ENCODE results near the gene CCDC57.
A peak's percentile ranks its signal among the peaks of the same experiment; 100 is the strongest.
"Not testable (repeated sequence)": the region's sequence is repeated elsewhere in the genome, so short reads cannot be mapped to it uniquely, and the experiment has no call there.

The CCDC57 gene

DNA sequence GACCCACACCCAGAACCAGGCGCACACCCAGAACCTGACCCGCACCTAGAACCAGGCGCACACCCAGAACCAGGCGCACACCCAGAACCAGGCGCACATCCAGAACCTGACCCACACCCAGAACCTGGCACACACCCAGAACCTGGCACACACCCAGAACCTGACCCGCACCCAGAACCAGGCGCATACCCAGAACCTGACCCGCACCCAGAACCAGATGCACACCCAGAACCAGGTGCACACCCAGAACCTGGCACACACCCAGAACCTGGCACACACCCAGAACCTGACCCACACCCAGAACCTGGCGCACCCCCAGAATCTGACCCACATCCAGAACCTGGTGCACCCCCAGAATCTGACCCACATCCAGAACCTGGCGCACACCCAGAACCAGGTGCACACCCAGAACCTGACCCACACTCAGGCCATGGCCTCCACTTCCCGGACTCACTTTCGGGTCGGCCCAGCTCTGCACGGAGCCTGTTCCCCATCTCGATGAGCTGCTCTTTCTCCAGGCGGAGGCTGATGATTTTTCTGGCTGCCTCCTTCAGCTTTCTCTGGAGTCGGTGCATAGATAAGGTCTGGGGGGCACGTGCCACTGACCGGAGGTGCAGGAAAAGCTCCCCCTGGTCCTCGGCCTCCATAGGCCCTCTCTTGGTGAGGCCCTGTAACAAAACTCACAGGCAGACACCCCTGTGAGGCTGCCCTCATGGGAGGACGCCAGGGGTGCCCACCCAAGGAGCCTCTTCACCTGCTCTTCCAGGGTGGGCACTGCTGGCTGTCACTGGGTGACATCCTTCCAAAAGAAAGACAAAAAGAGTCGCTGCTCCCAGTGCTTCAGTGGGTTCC is 61.3 kb downstream of the CCDC57 start:
- no peak for DNase-seq

DNA sequence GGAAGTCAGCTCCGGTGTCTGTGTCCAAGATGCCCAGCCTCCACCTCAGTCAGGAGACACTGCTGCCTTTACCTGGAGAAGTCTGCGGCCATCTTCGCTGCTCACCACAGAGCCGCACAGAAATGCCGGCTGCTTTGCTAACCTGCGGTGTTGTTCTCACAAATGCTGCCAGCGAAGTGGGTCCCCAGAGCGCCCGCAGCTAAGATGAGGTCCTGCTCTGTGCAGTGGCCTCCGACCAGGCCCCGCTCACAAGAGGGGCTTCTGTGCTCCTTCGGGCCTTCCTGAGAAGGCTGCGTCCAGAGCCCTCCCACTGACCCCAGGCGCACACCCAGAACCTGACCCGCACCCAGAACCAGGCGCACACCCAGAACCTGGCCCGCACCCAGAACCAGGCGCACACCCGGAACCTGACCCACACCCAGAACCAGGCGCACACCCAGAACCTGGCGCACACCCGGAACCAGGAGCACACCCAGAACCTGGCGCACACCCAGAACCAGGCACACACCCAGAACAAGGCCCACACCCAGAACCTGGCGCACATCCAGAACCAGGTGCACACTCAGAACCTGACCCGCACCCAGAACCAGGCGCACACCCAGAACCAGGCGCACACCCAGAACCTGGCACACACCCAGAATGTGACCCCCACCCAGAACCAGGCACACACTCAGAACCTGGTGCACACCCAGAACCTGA is 63.1 kb downstream of the CCDC57 start:
- no peak for DNase-seq

DNA sequence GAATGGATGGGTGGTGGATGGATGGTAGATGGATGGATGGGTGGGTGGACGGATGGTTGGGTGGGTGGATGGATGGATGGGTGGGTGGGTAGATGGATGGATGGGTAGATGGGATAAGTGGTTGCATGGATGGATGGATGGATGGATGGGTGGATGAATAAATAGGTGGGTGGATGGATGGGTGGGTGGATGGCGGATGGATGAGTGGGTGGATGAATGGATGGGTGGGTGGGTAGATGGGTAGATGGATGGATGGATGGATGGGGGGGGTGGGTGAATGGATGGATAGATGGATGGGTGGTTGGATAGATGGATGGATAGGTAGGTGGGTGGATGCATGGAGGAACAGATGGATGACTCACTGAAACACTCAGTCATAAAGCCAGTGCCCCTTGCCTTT is 63.6 kb downstream of the CCDC57 start:
- no peak for DNase-seq

DNA sequence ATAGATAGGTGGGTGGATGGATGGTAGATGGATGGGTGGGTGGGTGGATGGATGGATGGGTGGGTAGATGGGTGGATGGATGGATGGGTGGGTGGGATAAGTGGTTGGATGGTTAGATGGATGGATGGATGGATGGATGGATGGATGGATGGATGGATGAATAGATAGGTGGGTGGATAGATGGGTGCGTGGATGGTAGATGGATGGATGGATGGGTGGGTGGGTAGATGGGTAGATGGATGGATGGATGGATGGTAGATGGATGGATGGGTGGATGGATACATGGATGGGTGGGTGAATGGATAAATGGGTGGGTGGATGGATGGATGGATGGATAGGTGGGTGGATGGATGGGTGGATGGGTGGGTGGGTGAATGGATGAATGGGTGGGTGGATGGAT is 64.6 kb downstream of the CCDC57 start:
- no peak for DNase-seq

DNA sequence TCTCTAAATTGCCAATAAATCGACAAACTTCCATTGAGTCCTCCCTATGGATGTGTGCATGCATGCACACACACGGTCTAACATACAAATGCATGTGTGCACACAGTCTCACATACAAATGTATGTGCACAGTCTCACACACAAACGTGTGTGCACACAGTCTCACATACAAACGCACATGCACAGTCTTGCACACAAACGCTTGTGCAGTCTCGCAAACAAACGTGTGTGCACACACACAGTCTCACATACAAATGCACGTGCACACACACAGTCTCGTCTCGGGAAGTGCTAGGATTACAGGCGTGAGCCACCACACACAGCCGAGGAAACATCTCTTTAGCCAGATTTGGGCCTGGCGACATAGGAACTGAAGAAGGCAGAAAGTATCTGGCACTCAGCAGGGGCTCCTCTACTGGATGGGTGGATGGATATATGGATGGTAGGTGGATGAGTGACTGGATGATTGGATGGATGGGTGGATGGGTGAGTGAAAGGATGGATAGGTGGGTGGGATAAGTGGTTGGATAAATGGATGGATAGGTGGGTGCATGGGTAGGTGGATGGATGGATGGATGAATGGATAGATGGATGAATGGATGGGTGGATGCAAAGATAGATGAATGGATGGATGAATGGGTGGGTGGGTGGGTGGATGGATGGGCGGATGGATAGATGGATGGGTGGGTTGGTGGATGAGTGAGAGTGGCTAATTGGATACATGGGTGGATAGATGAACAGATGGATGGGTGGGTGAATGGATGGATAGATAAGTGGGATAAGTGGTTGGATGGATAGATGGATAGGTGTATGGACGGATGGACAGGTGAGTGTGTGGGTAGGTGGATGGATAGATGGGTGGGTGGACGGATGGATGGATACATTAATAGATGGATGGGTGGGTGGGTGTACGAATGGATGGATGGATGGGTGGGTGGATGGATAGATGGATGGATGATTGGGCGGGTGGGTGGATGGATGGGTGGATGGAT is 65.7 kb downstream of the CCDC57 start:
- DNase-seq = no peak

DNA sequence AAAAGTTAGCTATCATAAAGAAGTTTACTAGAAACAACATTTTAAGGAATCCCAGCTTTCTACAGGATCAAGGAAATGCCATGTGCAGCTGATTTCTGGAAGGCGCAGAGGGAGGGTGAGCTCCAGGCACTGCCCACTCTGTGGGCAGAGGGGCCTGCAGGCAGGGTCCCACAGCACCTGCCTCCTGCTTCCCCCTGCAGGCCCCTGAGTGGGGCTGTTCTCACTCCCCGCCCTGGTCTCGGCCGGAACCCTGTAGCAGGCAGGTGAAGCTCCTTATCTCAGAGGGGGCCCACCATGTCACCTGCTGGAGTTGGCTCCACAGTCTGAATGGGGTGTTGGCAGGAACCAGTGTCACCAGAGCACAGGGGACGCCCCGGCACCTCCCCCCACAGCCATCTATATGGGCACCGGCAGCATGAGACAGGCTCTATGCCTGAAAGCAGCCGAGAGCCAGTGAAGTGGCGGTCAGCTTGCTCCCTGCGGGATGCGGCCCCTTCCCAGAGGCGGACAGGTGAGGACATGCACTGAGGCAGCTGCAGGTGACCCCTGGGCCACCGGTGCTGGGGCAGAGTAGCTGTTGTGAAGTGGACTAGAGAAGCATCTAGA is 67.0 kb downstream of the CCDC57 start:
- no peak for DNase-seq

DNA sequence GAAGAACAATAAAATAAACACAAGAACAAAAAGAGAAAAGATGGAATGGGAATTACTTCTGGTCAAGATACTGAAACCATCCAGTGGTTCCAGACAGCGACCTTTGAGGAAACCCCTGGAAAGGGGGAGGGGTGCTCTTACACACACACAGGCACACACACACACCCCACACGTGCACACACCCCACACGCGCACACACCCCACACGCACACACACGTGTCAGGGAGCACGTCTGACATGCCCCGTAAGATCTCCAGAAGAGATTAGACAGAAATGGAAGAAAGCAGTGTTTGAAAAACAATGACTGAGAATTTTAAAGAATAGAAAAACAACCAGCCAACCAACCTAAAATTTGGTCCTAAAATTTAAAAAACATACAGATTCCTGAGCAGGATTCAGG is 69.3 kb downstream of the CCDC57 start:
- DNase-seq = no peak

DNA sequence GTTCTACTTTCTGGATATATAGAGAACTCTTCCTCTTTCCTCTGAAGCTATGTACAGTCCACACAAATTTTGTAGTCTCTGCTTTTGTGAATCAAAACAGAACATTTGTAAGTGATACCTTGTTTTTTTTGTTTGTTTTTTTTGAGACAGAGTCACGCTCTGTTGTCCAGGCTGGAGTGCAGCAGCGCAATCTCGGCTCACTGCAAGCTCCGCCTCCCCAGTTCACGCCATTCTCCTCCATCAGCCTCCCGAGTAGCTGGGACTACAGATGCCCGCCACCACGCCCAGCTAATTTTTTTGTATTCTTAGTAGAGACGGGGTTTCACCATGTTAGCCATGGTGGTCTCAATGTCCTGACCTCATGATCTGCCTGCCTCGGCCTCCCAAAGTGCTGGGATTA is 72.7 kb downstream of the CCDC57 start:
- not testable (repeated sequence) for DNase-seq

DNA sequence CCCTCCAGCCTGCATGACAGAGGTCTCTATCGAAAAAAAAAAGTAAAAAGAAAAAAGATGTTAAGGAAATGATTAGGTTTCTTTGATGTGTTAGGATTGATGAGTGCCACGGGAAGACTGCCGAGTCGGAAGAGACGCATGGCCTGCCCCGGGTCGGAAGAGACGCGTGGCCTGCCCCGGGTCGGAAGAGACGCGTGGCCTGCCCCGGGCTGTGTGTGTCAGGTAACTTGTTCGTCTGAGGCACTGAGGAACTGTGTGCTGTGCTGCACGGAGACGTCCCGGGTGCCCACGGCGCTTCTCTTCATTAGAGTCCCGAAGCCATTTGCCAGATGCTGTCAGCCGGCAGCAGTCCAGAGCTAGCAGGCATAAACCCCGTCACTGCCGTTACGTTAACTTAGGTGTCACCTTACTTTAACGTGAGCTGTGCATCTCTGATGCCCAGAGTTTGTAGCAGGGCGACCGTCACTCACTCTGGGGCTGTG is 74.1 kb downstream of the CCDC57 start:
- no peak for DNase-seq

DNA sequence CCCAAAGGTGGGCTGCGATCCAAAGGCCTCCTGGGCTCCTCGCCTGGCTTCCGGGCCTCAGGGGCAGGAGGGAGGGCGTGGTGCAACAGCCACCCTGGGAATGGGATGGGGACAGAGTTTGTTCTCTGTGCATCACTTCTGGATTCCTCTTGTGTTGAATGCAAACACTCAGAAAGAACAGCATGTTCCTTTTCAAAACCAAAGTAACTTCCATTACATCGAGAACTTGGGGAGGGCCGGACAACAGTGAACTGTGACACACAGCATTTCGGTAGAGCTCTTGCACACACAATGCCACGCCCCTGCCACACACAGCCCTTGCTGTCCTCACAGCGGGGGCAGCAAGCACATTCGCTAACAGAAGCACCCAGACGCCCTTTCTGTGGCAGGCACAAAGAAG is 78.5 kb downstream of the CCDC57 start:
- no peak for DNase-seq

DNA sequence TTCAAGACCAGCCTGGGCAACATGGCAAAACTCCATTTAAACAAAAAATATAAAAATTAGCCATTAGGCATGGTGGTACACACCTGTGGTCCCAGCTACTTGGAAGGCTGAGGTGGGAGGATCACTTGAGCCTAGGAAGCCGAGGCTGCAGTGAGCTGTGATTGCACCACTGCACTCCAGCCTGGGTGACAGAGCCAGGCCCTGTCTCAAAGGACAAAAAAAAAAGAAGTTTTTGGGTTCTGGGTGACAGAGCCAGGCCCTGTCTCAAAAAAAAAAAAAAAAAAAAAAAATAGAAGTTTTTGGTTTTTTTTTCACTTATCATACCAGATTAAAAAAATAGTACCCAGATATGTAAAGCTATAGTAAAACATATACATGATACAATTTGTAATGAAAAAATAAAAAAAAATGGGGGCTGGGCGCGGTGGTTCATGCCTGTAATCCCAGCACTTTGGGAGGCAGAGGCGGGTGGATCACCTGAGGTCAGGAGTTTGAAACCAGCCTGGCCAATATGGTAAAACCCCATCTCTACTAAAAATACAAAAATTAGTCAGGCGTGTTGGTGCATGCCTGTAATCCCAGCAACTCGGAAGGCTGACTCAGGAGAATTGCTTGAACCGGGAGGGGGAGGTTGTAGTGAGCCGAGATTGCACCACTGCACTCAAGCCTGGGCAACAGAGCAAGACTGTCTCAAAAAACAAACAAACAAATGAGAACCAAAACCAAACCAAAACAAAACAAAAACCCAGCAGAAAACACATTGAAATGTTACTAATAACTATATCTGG is 79.3 kb downstream of the CCDC57 start:
- DNase-seq = not testable (repeated sequence)

DNA sequence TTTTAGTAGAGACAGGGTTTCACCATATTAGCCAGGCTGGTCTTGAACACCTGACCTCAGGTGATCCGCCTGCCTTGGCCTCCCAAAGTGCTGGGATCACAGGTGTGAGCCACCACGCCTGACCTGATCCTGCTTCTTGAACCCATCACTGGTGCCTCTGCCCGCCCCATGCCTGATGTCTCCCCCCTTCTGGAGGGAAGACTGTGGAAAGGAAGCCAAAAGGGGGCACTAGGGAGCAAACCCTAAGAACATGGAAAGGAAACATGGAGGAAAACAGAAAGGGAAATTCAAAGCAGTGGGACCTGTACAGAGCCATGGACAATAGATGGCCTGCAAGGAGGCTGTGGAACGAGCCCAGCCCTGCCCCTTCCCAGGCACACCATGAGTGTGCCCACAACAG is 83.5 kb downstream of the CCDC57 start:
- no peak for DNase-seq

DNA sequence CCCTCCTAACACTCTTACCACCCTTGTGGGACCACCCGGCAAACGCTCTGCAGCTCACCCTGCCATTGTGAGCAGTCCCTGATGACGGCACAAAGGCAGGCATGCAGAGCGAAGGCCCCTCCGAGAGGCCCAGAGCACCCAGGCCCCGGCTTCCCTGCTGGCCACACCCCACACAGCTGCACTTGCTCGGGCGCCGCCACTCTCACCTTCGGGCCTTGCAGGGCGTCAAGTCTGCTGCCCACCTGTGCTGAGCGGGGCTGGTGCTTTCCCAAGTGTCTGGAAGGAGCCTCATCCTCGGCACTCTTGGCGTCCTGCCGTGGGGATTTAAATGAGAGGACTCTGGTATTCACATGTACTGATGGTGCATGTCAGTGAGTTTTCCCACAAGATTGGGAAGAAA is 84.4 kb downstream of the CCDC57 start:
- DNase-seq = no peak

DNA sequence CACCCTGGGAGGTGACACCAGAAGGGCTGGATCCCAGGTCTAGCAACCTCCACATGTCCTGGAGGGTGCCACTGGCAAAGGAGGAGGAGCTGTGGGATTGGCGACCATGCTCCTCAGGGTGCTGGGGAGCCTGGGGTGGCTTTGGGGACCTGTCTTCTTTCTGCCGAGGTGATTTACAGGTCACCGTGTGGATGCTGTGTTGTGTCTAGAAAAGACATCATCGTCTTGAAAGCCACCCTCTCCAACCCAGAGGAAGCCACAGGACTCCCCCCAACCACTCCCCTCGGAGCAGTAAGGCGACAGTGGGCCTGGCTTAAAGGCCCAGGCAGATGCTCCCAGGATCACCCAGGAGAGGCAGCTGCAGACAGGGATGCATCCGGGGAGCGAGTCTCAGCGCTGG is 84.9 kb downstream of the CCDC57 start:
- no peak for DNase-seq

DNA sequence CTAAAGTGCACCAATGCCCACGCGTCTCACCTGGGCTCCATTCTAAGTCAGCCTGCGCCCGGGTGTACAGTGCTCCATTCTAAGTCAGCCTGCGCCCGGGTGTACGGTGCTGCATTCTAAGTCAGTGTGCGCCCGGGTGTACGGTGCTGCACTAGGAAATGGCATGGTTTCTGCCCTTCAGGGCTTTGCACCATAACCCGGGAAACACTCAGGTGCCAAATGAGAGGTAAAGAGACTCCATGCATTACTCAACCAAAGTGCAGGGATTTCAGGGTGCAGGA is 85.4 kb downstream of the CCDC57 start:
- no peak for DNase-seq

DNA sequence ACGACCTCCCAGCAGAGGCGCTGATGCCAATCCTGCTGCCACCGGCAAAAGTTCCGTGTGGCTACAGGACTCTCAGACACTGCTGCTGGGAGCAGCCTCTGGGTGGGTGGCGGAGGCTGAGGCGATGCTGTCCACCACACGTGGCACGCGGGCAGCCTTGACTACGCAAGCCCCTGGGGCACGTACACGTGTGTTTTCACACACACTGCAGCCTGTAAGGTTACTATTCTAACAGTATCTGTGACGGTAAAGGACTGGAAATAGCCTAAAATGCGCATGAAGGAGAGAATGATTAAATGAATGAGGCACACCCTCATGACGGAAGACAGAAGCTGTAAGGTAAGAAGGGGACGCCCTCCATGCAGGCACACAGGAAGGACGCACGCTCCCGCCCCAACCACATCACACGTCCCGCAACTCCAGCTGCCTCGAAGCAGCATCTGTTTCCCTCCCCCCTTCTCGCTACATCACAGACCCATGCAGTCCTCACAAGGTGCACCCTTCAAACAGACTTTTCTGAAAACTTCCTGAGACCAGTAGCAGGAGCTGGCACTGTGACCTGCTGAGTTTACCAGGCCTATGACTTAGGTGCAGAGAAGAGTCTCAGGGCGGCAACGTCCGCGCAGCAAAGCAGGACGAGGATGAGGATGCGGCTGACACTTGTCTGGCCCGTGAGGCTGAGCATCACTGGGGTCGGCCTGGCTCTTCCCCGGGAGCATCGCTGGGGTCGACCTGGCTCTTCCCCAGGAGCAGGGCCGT is 85.9 kb downstream of the CCDC57 start:
- peak; percentile 57 to 70 for DNase-seq

DNA sequence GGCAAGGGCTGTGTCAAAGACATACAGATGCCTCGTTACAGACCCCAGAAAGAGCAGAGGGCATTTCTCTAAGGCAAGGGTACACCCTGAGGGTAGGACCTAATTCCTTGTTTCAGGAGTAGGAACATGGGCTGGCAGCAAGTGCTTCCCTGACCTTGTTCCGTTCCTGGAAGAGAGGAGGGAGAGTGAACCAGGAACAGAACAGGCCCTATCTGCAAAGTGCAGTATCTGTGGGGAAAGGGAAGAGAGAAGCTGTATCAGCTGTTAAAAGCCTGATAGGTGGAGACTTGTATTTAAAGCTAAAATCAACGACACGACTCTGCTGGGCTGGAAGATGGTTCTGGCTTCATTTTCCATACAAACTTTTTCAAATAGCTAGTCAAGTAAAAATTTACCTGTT is 88.5 kb downstream of the CCDC57 start:
- no peak for DNase-seq

DNA sequence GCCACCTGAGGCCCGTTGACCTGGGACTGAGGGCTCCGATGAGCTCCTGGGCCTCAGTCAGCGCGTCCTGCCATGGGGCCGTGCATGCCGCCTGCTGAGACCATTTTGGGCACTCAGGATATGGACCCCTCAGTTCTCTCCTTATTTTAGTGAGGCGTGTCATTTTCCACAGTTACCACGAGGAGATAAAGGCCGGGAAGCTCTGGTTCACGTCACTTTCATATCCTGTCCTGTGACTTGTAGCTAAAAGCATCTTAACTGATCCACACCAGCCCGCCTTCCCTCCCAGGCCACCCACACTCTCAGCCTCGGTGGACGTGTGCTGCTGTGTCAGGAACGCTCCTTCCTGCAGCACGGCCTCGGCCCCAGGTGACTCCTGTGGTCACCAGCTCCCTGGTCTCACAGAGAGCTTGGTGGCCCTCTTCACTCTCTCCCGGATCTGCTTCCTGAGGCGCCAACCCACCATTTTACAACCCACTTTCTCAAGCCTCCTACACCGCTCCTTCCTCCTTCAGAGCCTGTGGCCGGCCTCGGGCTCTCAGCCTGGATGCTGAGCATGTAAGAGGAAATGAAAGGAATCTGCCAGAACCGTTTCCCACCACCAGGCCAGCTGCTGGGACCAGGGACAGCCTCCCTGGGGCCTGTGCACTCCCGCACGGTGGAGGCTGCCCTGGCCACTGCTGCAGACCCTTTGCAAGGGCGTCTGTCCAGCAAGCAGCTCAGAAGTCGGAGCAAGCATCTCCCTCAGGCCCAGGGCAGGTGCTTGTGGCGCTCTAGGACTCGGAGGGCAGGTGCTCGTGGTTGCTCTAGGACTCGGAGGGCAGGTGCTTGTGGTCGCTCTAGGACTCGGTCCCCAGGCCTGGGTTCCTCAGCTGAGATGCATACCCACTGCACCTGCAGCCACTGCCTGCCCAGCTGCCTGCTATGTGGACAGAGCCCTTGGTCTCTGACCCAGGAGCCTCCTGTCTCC is 90.7 kb downstream of the CCDC57 start:
- no peak for DNase-seq

DNA sequence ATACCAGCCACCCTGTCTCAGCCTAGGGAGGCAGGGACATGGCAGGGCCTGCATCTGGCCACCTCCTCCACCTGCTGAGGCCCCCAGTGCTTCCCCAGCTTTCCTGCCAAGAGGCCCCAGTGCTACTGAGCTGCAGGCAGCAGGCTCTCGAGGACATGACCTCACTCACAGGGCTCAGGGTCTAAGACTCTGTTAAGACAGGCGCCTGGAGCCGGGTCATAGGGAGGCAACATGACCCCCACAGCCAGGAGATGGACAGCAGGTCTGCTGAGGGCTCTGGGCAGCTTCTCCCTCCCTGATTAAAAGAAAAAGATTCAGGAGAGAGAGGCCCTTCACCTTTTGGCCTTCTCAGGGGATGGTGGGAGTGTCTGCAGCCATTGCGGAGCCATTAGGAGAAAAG is 91.4 kb downstream of the CCDC57 start:
- DNase-seq = no peak

DNA sequence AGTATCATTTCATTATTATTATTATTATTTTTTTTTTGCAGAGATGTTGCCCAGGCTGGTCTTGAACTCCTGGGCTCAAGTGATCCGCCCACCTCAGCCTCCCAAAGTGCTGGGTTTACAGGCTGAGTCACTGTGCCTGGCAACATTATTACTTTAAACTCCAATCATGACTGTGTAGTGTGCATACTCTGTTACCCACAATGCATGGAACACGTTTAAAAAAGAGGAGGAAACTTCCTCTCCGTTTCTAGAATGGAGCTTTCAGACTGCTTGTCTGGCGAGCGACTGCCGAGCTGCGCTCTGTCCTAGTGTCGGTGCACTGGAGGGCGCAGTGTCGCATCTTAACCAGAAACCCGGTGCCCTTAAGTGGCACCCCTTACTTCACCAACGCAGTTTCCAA is 92.5 kb downstream of the CCDC57 start:
- DNase-seq = no peak

Measured in activated CD4-positive, alpha-beta T cell treated with anti-CD3 and anti-CD28 coated beads, Interleukin-2, amount 50 U/mL, for 48 hours (primary cell).